Gastroesophageal sphincter (tissue), 2 donors: Measurements from ENCODE around the gene TUBAL3.

Source experiments
- EP300 ChIP-seq: sonication (generic); formaldehyde crosslinking; IDR thresholded peaks from one replicate; pipeline ENCODE4 v1.6.1; 2017; ENCODE audit warnings: antibody characterized with exemption, mild to moderate bottlenecking
- POLR2A ChIP-seq, 2 donors: fragments of 450-650 bp; IDR thresholded peaks; one replicate each; pipeline ENCODE4 v1.6.1; 2017; ENCODE audit warnings: antibody characterized with exemption in 2 of 2, mild to moderate bottlenecking in 2 of 2, moderate library complexity in 1 of 2

DNA sequence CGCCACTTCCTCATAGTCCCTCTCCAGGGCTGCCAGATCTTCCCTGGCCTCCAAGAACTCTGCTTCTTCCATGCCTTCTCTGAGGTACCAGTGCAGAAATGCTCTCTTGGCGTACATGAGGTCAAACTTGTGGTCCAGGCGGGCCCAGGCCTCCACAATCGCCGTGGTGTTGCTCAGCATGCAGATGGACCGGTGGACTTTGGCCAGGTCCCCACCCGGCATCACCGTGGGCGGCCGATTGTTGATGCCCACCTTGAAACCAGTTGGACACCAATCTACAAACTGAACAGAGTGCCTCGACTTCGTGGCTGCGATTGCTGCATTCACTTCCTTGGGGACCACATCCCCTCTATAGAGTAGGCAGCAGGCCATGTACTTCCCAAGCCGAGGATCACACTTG, 11.1 kb downstream of the TUBAL3 start:
- TF ChIP-seq EP300 (no peak), POLR2A (IDR thresholded peaks at IDR 0.05) (no peak)
